ENCODE measurements around the gene EVX2. TPM values are rescaled to one million over a fixed set of nuclear protein-coding genes. Genes with fewer than 3 reads are reported as not detected.

EVX2 gene
- total RNA-seq, 1 donor from 2014 or later = not detected

DNA sequence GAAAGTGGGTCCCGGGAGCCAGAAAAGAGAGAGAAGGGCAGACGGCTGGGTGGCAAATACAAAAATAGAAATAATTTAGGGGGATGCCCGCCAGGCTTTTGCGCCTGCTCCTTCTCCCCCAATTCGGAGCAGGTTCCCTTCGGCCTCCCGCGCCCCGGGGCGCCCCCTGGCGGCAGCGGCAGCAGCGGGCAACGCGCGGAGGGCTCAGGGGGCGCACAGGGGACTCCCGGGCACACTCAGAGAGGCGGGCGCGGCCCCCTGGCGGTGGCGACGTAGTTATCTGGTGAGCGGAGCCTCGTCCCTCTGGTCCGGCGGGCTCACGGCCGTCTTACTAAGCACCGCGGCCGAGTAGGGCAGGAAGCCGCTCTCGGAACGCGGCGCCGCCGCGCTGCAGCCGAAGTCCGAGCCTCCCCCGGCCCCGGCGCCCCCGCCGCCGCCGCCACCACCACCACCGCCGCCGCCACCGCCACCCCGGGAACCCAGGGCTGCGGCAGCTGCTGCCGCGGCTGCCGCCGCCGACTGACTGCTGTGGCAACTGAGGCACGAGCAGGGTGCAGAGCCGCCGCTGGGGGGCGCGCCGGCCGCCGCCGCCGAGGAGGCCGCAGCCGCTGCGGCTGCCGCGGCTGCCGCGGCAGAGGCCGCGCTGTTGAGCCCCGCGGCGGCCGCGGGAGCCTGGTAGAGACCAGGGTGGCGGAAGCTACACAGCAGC is 3.8 kb downstream of the EVX2 start:
- no peaks in the 10 kb centered on the region for H3K9me3 Mint-ChIP-seq
- peak overlapping the region; percentile 67 for H3K4me3 Mint-ChIP-seq
- peak; percentile 66 to 76 for DNase-seq (ENCODE audit: low spot score in 2 of 2, unreplicated experiment in 2 of 2)
- H3K36me3 Mint-ChIP-seq = no peaks in the 10 kb centered on the region
- no peak overlapping the region for H3K27ac Mint-ChIP-seq
- peaks cover 24% of the 10 kb centered on the region for H3K4me1 Mint-ChIP-seq
- TF ChIP-seq, protein P1, sequence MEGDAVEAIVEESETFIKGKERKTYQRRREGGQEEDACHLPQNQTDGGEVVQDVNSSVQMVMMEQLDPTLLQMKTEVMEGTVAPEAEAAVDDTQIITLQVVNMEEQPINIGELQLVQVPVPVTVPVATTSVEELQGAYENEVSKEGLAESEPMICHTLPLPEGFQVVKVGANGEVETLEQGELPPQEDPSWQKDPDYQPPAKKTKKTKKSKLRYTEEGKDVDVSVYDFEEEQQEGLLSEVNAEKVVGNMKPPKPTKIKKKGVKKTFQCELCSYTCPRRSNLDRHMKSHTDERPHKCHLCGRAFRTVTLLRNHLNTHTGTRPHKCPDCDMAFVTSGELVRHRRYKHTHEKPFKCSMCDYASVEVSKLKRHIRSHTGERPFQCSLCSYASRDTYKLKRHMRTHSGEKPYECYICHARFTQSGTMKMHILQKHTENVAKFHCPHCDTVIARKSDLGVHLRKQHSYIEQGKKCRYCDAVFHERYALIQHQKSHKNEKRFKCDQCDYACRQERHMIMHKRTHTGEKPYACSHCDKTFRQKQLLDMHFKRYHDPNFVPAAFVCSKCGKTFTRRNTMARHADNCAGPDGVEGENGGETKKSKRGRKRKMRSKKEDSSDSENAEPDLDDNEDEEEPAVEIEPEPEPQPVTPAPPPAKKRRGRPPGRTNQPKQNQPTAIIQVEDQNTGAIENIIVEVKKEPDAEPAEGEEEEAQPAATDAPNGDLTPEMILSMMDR (IDR thresholded peaks at IDR 0.05; ENCODE audit: unreplicated experiment) = peak; percentile 89
- H3K27me3 Mint-ChIP-seq (ENCODE audit: low read depth) = peaks cover 96% of the 10 kb centered on the region

DNA sequence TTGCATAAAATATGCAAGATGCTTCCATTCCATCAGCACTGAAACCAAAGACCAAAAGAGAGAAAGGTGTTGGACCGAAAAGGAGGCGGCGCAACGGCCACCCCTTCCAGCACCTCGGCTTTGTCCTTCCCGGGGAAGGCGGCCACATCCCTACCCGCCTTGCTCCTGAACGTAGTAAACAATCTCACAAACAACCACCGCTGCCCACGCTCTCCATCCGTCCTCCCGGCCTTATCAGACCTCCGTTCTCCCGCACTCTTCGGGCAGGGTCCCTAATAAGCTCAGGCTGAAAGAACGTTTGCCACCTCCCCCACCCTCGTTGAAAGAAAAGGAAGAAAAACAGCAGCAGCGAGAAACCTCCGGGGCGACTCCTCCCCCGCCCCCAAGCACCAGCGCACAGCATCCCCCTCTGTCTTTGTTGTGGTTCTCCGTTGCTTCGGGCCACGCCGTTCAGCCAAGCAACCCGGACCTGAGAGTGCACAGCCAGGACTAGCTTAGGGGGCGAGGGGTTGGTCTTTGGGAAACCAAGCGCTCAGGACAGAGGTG is 4.4 kb downstream of the EVX2 start:
- H3K27me3 Mint-ChIP-seq (ENCODE audit: low read depth) = peaks cover 96% of the 10 kb centered on the region
- no peaks in the 10 kb centered on the region for H3K9me3 Mint-ChIP-seq
- peak overlapping the region; percentile 67 for H3K4me3 Mint-ChIP-seq
- H3K36me3 Mint-ChIP-seq = no peaks in the 10 kb centered on the region
- TF ChIP-seq, protein P1 (IDR thresholded peaks at IDR 0.05; ENCODE audit: unreplicated experiment) = no peak
- H3K27ac Mint-ChIP-seq = no peak overlapping the region
- H3K4me1 Mint-ChIP-seq = peaks cover 21% of the 10 kb centered on the region
- DNase-seq (ENCODE audit: low spot score in 2 of 2, unreplicated experiment in 2 of 2) = no peak

DNA sequence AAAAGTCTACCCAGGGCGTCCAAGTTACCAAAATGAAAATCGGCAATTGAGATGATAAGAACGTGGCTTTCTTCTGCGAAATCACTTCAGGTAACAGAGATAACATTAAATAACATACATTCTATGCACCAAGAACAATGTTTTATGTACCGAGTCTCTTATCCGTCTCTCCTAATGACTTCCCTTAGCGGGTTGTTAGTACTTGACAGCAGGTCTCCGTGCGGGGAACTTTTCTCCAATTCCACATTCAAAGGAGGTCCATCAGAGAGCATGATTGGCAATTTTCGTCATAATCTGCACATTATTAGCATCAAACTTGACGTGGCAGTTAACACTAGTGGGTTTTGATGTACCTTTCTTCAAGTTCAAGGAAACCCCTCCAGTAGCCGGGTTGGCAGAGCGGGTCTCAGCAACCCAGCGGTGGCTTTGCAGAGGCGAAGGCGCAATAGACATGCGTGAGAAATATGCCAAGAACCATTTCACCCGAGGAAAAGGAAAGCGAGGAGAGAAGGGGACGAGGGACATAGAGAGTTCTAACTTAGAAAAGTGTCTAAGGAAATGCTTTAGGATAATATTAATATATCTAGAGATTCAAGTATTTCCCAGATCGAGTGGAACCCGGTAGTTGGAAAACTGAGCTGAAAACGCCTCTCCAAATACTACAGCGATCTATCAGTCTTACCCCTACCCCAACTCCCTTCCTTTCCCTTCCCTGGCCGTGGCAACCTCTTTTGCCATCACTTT is 5.0 kb downstream of the EVX2 start:
- TF ChIP-seq, protein P1 (IDR thresholded peaks at IDR 0.05; ENCODE audit: unreplicated experiment) = no peak
- Mint-ChIP-seq H3K27me3 (ENCODE audit: low read depth) (peaks cover 96% of the 10 kb centered on the region), H3K27ac (no peak overlapping the region), H3K9me3 (no peaks in the 10 kb centered on the region), H3K4me3 (peak overlapping the region; percentile 67), H3K36me3 (no peaks in the 10 kb centered on the region), H3K4me1 (peaks cover 21% of the 10 kb centered on the region)
- no peak for DNase-seq (ENCODE audit: low spot score in 2 of 2, unreplicated experiment in 2 of 2)

DNA sequence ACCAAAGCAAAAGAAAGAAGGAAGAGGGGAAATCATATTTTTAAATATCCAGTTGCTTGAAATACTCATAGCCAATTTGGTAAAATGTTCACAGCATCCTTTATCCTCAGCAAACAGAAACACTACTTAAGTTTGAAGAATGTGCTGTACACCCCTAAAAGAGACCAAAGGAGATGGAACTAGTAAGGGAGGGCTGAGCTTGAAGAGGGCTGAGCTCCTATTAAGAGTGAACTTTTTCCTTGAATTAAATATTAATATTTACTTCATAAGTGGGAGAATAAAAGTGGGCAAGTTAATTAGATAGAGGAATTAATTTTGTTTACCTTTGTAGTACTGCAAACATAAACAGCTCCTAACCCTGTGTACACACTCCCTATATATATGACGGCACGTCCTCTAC is 7.0 kb downstream of the EVX2 start:
- H3K4me3 Mint-ChIP-seq = no peak overlapping the region
- DNase-seq (ENCODE audit: low spot score in 2 of 2, unreplicated experiment in 2 of 2) = no peak
- H3K27ac Mint-ChIP-seq = no peak overlapping the region
- H3K27me3 Mint-ChIP-seq (ENCODE audit: low read depth) = peaks cover 96% of the 10 kb centered on the region
- H3K36me3 Mint-ChIP-seq = no peaks in the 10 kb centered on the region
- H3K4me1 Mint-ChIP-seq = peaks cover 11% of the 10 kb centered on the region
- TF ChIP-seq, protein P1 (IDR thresholded peaks at IDR 0.05; ENCODE audit: unreplicated experiment) = no peak
- H3K9me3 Mint-ChIP-seq = no peaks in the 10 kb centered on the region

DNA sequence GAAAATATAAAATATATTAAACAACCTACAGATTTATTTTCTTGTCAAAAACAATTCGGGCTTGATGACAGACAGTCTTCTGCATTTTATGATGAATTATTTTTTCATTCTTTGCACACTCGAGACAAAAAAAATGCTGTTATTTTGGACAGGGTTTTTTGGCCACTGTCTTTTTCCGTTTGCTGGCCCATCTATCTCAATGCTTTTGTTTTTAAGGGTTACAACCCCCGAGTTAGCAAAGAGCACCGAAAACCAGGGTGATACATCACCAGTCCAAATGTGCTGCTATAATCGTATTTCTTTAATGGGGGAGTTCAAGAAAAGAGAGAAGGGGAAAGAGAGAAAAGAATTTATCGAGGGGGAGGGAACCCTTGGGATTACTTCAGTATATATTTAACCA is 7.7 kb downstream of the EVX2 start:
- Mint-ChIP-seq H3K27ac (no peak overlapping the region), H3K4me3 (no peak overlapping the region), H3K9me3 (no peaks in the 10 kb centered on the region), H3K4me1 (peaks cover 10% of the 10 kb centered on the region), H3K27me3 (ENCODE audit: low read depth) (peaks cover 96% of the 10 kb centered on the region), H3K36me3 (no peaks in the 10 kb centered on the region)
- no peak for DNase-seq (ENCODE audit: low spot score in 2 of 2, unreplicated experiment in 2 of 2)
- TF ChIP-seq, protein P1 (IDR thresholded peaks at IDR 0.05; ENCODE audit: unreplicated experiment) = no peak

All from mesothelial cell of epicardium (in vitro differentiated cells).